ENCODE results near the gene DENND1A.

GRCh38 chr9:123438821-123439220 lies 491.1 kb downstream of the DENND1A start:
- no peak for TF ChIP-seq CTCF (IDR thresholded peaks at IDR 0.05)
- TF ChIP-seq POLR2A (IDR thresholded peaks at IDR 0.05) = no peak

Measured in heart left ventricle (tissue), 13 donors.